GM12878 (cell line): Measurements from ENCODE around the gene CDC42BPB. TPM values are rescaled to one million over a fixed set of nuclear protein-coding genes. Genes with fewer than 3 reads are reported as not detected.

Experiments
- ATAC-seq: fragments of 200-7000 bp; cut with Tn5 transposase; 3 replicates; pipeline ENCODE4 v1.9.1; 2020; ENCODE audit warnings: mild to moderate bottlenecking, moderate library complexity
- BruUV-seq: library from RNA; stranded (reverse); fragments of 400-500 nt; replicated peaks from 2 replicates; lab custom pipeline; 2021; lab: Mats Ljungman, UMichigan
- CTCF ChIA-PET: fragments of 300-600 bp; sonication (Branson Sonifier 250); formaldehyde crosslinking; extraction: SDS; loops from one replicate; lab custom pipeline; 2021; ENCODE audit warnings: inconsistent platforms; lab: Yijun Ruan, JAX
- POLR2A ChIA-PET: fragments of 350-600 bp; formaldehyde crosslinking; extraction: SDS; loops from one replicate; lab custom pipeline; 2021; ENCODE audit warnings: inconsistent platforms; lab: Charles Lee
- RAD21 ChIA-PET: fragments of 300-600 bp; sonication (Branson Sonifier 250); formaldehyde crosslinking; loops from one replicate; lab custom pipeline; 2023; ENCODE audit warnings: antibody characterized with exemption; ENCODE audit not compliant: unreplicated experiment; lab: Charles Lee
- SMC1A ChIA-PET: fragments of 300-600 bp; sonication (Branson Sonifier 250); formaldehyde crosslinking; loops from one replicate; lab custom pipeline; 2023; ENCODE audit not compliant: unreplicated experiment, uncharacterized antibody; lab: Charles Lee
- DNase-seq: peaks from one replicate; pipeline ENCODE4 v3.0.0-alpha.2; 2011; ENCODE audit warnings: low read depth, low spot score
- FAIRE-seq: peaks from 3 replicates; lab custom pipeline; 2011; peaks lifted over from hg19 to GRCh38; lab: Jason Lieb, UNC
- H2AFZ ChIP-seq: 2 replicates; pipeline ENCODE4 v1.6.0; 2011; ENCODE audit warnings: low read depth, low read length, control low read depth; ENCODE audit not compliant: control insufficient read depth
- H3K27ac ChIP-seq: 2 replicates; pipeline ENCODE4 v1.5.1; 2011; ENCODE audit warnings: control low read depth; ENCODE audit not compliant: control insufficient read depth, insufficient read depth
- H3K27me3 ChIP-seq, 2 experiments: replicated peaks in 1 of 2; 2 replicates each; pipeline versions ENCODE4 v1.6.0 to v1.6.1; 2011; ENCODE audit warnings: low read length in 1 of 2; ENCODE audit not compliant: control insufficient read depth in 2 of 2, insufficient read depth in 2 of 2
- H3K36me3 ChIP-seq, 2 experiments: 2 replicates each; pipeline ENCODE4 v1.5.1; 2011; ENCODE audit warnings: low read length in 1 of 2; ENCODE audit not compliant: control insufficient read depth in 2 of 2, insufficient read depth in 2 of 2
- H3K4me1 ChIP-seq: 2 replicates; pipeline ENCODE4 v1.6.1; 2011; ENCODE audit warnings: mild to moderate bottlenecking, low read length, moderate library complexity, mixed read lengths; ENCODE audit not compliant: control insufficient read depth, insufficient read depth
- H3K4me2 ChIP-seq: 2 replicates; pipeline ENCODE4 v1.6.0; 2011; ENCODE audit warnings: control low read depth; ENCODE audit not compliant: control insufficient read depth, insufficient read depth
- H3K4me3 ChIP-seq: fragments of 200-600 bp; sonication (generic); 2 replicates; pipeline ENCODE4 v1.5.1; 2016
- H3K79me2 ChIP-seq: 2 replicates; pipeline ENCODE4 v1.6.0; 2011; ENCODE audit warnings: low read length; ENCODE audit not compliant: control insufficient read depth, insufficient read depth
- H3K9ac ChIP-seq: 2 replicates; pipeline ENCODE4 v1.8.0; 2011; ENCODE audit warnings: low read length, control low read depth, mixed read lengths; ENCODE audit not compliant: control insufficient read depth, insufficient read depth
- H3K9me3 ChIP-seq: replicated peaks from 3 replicates; pipeline ENCODE4 v1.5.1; 2011; ENCODE audit warnings: mild to moderate bottlenecking, low read length; ENCODE audit not compliant: control insufficient read depth, insufficient read depth
- H4K20me1 ChIP-seq: 2 replicates; pipeline ENCODE4 v1.6.0; 2011; ENCODE audit not compliant: control insufficient read depth, insufficient read depth
- CREM ChIP-seq: IDR thresholded peaks from 2 replicates; pipeline ENCODE4 v1.6.1; 2014; ENCODE audit warnings: antibody characterized with exemption, low read depth
- DPF2 ChIP-seq: fragments of 450-650 bp; IDR thresholded peaks from 2 replicates; pipeline ENCODE4 v1.6.1; 2017; ENCODE audit warnings: mild to moderate bottlenecking
- EED ChIP-seq: sonication (generic); IDR thresholded peaks from 2 replicates; pipeline ENCODE4 v1.6.1; 2016; ENCODE audit warnings: antibody characterized with exemption, low read depth
- EP300 ChIP-seq, 2 experiments: fragments of 150-350 bp in 1 of 2; IDR thresholded peaks; 2 replicates each; pipeline ENCODE4 v1.6.1; 2011 to 2012; ENCODE audit warnings: low read depth in 2 of 2, low read length in 2 of 2, borderline replicate concordance in 1 of 2, improper control_type of control experiment in 1 of 2, inconsistent platforms in 1 of 2; ENCODE audit not compliant: control insufficient read depth in 1 of 2
- EZH2 ChIP-seq: IDR thresholded peaks from 2 replicates; pipeline ENCODE4 v1.6.1; 2012; ENCODE audit warnings: low read depth, mild to moderate bottlenecking, control low read depth, inconsistent platforms, low read length, borderline replicate concordance; ENCODE audit not compliant: control insufficient read depth
- KDM1A ChIP-seq: fragments of 200-600 bp; sonication (generic); IDR thresholded peaks from 2 replicates; pipeline ENCODE4 v1.6.1; 2016; ENCODE audit warnings: borderline replicate concordance
- NBN ChIP-seq: fragments of 450-650 bp; IDR thresholded peaks from 2 replicates; pipeline ENCODE4 v1.6.1; 2016
- NFYB ChIP-seq: IDR thresholded peaks from 2 replicates; pipeline ENCODE4 v1.6.1; 2011; ENCODE audit warnings: low read depth, mild to moderate bottlenecking, low read length, improper control_type of control experiment, moderate library complexity; ENCODE audit not compliant: insufficient read depth
- RAD21 ChIP-seq: IDR thresholded peaks from 2 replicates; pipeline ENCODE4 v1.6.1; 2011; ENCODE audit warnings: mild to moderate bottlenecking, low read depth, low read length, moderate library complexity; ENCODE audit not compliant: insufficient read depth
- RAD51 ChIP-seq: fragments of 450-650 bp; IDR thresholded peaks from 2 replicates; pipeline ENCODE4 v1.6.1; 2016; ENCODE audit warnings: moderate library complexity, mild to moderate bottlenecking, inconsistent platforms
- RBBP5 ChIP-seq: fragments of 200-600 bp; sonication (generic); conservative IDR thresholded peaks from 2 replicates; pipeline ENCODE4 v1.6.1; 2016
- RELA ChIP-seq: fragments of 450-650 bp; IDR thresholded peaks from 2 replicates; pipeline ENCODE4 v1.8.0; 2014; ENCODE audit warnings: borderline replicate concordance; ENCODE audit not compliant: partially characterized antibody
- SPI1 ChIP-seq: IDR thresholded peaks from 2 replicates; pipeline ENCODE4 v1.6.1; 2011; ENCODE audit warnings: low read depth, mild to moderate bottlenecking, low read length, moderate library complexity, borderline replicate concordance; ENCODE audit not compliant: insufficient read depth
- ZNF24 ChIP-seq: fragments of 450-650 bp; IDR thresholded peaks from 2 replicates; pipeline ENCODE4 v1.6.1; 2017; ENCODE audit warnings: antibody characterized with exemption, mild to moderate bottlenecking
- WGBS: methylation state at CpG from one replicate; pipeline ENCODE4 v1.1.6; 2016; ENCODE audit warnings: low lambda C conversion rate; ENCODE audit not compliant: insufficient replicate concordance, insufficient coverage; ENCODE audit errors: missing lambda C conversion rate; 5-methylcytosine and 5-hydroxymethylcytosine counted together
- in situ Hi-C: fragments of 300-500 bp; cut with MboI; formaldehyde crosslinking; loops from 9 replicates; pipeline ENCODE4 v1.14.3; 2018; ENCODE audit warnings: mixed read lengths
- intact Hi-C: fragments of 100-400 bp; cut with micrococcal nuclease; formaldehyde crosslinking; loops from one replicate; pipeline ENCODE4 v1.14.2; 2022; ENCODE audit not compliant: unreplicated experiment
- polyA plus RNA-seq, 11 experiments: library from polyadenylated mRNA; depleted of rRNA in 4 of 11; unstranded in 6 of 11; stranded (reverse) in 5 of 11; fragments of >200 nt; fragmentation: Nextera tagmentation in 4 of 11; fragmentation: Illumina TruSeq in 1 of 11; extraction: Ambion mirVana in 4 of 11; extraction: Trizol in 1 of 11; gene quantifications; 1 replicate in 1 of 11; 2 replicates in 10 of 11; pipeline versions ENCODE4 v1.2.1 to v1.2.3, GENCODE V29; 2011 to 2016; ENCODE audit warnings: inconsistent platforms in 2 of 11, missing spikeins in 2 of 11, low read depth in 1 of 11
- total RNA-seq, 4 experiments: library from RNA; depleted of rRNA in 3 of 4; stranded (reverse); fragments of >200 nt in 3 of 4; fragmentation: Illumina TruSeq in 1 of 4; extraction: Trizol in 1 of 4; gene quantifications; 2 replicates each; pipeline versions ENCODE4 v1.2.1 to v1.2.3, GENCODE V29; 2013 to 2021
- TF ChIP-seq, protein P1 (sequence below): fragments of 450-650 bp; conservative IDR thresholded peaks from 2 replicates; pipeline ENCODE4 v1.6.1; 2017; ENCODE audit warnings: mild to moderate bottlenecking, moderate library complexity
- TF ChIP-seq, protein P2 (sequence below): fragments of 450-650 bp; formaldehyde crosslinking; IDR thresholded peaks from 2 replicates; pipeline ENCODE4 v1.4.0; 2022; ENCODE audit warnings: mild to moderate bottlenecking, moderate library complexity

Gene CDC42BPB
- total and polyA plus RNA-seq, 10 of the 15 experiments (the other 5 are each of a cell fraction or from before 2014, with no cell fraction given) = 0.42 to 22.1 (median 13.3) TPM

DNA sequence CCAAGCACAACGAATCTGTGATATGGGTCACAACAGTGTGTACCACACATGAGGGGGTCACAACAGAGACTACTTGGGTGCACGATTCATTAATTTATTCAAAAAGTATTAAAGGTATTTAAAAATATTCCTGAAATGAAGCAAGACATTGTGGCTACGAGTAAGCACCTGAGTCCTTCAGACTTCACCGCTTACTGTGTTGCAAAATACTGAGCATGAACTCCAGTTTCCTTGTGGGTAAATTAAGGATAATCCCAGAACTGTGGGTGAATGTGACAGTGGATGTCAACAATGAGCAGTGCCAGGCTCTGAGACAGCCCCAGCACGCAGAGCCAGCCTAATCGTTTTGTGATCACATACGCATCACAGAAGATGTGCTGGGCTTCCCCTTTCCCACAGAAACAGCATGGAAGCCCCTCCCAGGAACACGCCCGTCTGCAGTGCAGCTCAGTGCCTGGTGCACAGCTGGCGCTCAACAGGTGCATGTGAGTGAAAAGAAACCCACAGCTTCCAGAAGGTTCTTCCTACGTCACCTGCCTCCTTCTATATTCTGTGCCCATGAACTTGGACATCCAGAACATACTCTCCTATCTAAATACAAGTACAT is 29.1 kb downstream of the CDC42BPB start:
- Histone ChIP-seq H3K9ac (no peak overlapping the region), H3K27ac (no peak overlapping the region), H2AFZ (no peak overlapping the region), H3K4me2 (peak overlapping the region; percentile 22; the same call in 1 of the 2 replicates), H3K9me3 (peaks cover 2% of the 10 kb centered on the region; the same call in 2 of the 3 replicates), H3K79me2 (peaks cover 17% of the 10 kb centered on the region), H3K36me3 (no peaks in the 10 kb centered on the region; a peak in 1 of 4 replicates), H3K27me3 (no peaks in the 10 kb centered on the region), H4K20me1 (no peaks in the 10 kb centered on the region), H3K4me3 (no peak overlapping the region), H3K4me1 (0 out of 2 replicates have a peak, but pooled peaks cover 3% of the 10 kb centered on the region)
- WGBS = 39% methylated on average over 11 of the region's 11 CpGs
- BruUV-seq = no TSS peak
- SMC1A ChIA-PET = no interaction called here
- TF ChIP-seq NBN (no peak), RAD21 (no peak), RBBP5 (no peak), SPI1 (no peak), RAD51 (no peak), EED (no peak), RELA (no peak), ZNF24 (no peak), EP300 (IDR thresholded peaks at IDR 0.05; ENCODE audit: borderline replicate concordance in 1 of 2, control insufficient read depth in 1 of 2, low read depth in 2 of 2, low read length in 2 of 2) (no peak), EZH2 (no peak), DPF2 (no peak), KDM1A (no peak), NFYB (no peak), CREM (no peak)
- TF ChIP-seq, protein P1, sequence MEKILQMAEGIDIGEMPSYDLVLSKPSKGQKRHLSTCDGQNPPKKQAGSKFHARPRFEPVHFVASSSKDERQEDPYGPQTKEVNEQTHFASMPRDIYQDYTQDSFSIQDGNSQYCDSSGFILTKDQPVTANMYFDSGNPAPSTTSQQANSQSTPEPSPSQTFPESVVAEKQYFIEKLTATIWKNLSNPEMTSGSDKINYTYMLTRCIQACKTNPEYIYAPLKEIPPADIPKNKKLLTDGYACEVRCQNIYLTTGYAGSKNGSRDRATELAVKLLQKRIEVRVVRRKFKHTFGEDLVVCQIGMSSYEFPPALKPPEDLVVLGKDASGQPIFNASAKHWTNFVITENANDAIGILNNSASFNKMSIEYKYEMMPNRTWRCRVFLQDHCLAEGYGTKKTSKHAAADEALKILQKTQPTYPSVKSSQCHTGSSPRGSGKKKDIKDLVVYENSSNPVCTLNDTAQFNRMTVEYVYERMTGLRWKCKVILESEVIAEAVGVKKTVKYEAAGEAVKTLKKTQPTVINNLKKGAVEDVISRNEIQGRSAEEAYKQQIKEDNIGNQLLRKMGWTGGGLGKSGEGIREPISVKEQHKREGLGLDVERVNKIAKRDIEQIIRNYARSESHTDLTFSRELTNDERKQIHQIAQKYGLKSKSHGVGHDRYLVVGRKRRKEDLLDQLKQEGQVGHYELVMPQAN = no peak
- TF ChIP-seq, protein P2, sequence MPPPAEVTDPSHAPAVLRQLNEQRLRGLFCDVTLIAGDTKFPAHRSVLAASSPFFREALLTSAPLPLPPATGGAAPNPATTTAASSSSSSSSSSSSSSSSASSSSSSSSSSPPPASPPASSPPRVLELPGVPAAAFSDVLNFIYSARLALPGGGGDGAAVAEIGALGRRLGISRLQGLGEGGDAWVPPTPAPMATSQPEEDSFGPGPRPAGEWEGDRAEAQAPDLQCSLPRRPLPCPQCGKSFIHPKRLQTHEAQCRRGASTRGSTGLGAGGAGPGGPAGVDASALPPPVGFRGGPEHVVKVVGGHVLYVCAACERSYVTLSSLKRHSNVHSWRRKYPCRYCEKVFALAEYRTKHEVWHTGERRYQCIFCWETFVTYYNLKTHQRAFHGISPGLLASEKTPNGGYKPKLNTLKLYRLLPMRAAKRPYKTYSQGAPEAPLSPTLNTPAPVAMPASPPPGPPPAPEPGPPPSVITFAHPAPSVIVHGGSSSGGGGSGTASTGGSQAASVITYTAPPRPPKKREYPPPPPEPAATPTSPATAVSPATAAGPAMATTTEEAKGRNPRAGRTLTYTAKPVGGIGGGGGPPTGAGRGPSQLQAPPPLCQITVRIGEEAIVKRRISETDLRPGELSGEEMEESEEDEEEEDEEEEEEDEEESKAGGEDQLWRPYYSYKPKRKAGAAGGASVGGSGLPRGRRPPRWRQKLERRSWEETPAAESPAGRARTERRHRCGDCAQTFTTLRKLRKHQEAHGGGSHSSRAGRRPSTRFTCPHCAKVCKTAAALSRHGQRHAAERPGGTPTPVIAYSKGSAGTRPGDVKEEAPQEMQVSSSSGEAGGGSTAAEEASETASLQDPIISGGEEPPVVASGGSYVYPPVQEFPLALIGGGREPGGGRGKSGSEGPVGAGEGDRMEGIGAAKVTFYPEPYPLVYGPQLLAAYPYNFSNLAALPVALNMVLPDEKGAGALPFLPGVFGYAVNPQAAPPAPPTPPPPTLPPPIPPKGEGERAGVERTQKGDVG (CRISPR knock-in tag) = no peak
- intact Hi-C loops (loop anchor here (1.0 kb wide), 1 partner anchor 27 kb away; no protein-coding TSS in a partner anchor), in situ Hi-C loops (no loop called here)
- RAD21 ChIA-PET = no interaction called here
- POLR2A ChIA-PET = no interaction called here
- FAIRE-seq (no peak), ATAC-seq (no peak), DNase-seq (no peak)
- CTCF ChIA-PET = no interaction called here
